Stimulated activated CD8-positive, alpha-beta memory T cell treated with anti-CD3 and anti-CD28 coated beads, Interleukin-12 subunit alpha, Interleukin-12 subunit beta, amount 100 ng/mL, for 4 hours (primary cell): ENCODE measurements around the gene PYDC2.

ENCODE experiments used
- DNase-seq: peaks from one replicate; pipeline ENCODE4 v3.0.0-alpha.2; 2020; ENCODE audit warnings: low read depth

PYDC2 gene

DNA sequence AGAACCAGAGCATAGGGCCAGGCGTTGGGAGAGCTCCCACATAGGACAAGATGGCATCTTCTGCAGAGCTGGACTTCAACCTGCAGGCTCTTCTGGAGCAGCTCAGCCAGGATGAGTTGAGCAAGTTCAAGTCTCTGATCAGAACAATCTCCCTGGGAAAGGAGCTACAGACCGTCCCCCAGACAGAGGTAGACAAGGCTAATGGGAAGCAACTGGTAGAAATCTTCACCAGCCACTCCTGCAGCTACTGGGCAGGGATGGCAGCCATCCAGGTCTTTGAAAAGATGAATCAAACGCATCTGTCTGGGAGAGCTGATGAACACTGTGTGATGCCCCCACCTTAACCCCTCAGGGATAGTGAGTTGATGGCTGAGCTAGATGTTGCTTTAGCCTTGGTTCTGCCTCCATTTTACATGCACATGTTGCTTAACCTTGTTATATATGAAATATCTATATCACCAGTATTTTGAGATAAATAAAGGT is at the start of gene PYDC2:
TSS of gene PYDC2 (plus strand) at position 51 of the 483 bp plus-strand sequence. CDS start at position 51, 0 bp downstream.
- no peak for DNase-seq

DNA sequence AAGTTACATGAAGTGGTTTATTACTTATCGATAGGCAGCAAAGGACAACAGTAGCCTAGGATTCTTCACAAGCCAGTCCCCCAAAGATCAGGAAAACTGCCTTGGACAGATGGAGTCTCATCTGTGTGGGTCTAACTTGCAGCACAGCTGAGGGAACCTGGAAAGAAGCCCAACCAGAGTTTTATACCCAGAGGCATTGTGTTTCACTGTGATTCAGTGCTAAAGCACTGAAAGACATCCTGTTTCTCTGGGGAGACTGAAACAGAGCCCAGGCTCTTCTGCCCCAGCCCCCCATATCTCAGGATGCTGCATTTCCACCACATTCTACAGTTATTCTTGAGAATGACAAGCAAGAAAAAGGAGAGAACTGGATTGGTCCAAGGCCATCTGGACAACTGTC is 48.2 kb upstream of the PYDC2 start:
- DNase-seq = no peak

DNA sequence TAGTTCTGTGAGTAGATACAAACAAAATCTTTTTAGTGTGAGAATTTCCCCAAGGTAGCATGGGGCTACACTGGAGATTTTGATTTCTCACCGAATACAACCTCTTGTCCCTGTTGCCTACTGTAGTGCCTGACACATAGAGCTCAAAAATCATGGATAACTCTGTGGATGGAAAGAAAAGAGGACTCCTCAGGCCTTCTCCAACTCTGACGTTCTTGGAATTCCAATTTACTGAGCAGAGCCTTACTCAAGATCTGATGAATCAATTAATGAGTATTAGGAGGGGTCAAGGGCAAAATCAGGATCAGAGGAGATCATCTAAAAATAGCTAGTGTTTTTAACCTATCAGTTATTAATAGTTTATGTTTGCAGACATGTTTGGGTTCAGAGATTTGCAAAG is 46.7 kb upstream of the PYDC2 start:
- no peak for DNase-seq

DNA sequence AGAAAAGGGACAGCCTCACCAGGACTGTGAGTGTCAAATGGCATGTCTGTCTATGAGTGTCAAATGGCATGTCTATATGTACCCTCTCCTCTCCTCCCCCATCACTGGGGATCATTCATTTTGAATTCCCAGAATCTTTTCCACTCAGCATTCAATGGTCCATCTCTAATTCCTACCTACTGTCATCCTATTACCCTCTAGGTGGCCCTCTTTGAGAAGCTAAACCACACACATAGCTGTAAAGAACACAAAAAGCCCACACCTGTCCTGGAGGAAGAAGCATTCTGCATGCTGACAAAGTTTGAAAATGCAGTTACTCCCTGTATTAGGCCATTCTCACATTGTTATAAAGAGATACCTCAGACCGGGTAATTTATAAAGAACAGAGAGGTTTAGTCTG is 46.2 kb upstream of the PYDC2 start:
- DNase-seq = no peak

DNA sequence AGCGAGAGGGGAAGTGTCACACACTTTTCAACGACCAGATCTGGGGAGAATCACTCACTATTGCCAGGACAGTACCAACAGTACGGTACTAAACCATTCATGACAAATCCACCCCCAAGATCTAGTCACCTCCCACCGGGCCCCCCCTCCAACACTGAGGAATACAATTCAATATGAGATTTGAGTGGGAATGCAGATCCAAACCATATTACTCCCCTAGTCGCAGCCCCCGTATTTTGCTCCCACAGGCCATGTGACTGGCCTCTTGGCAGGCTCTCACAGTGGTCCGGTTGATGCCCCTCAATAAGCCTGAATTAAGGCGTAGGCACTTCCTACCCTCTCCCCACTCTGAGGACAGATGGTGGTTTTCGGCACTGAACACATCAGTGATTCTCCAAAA is 45.4 kb upstream of the PYDC2 start:
- DNase-seq = no peak

DNA sequence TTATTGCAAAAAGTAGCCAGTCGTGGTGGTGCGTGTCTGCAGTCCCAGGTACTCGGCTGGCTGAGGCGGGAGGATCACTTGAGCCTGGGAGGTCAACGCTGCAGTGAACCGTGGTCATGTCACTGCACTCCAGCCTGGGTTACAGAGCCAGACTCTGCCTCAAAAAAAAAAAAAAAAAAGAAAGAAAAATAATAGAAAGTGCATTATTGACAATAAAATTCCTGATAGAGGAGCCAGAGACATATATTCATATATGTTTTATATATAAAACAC is 43.6 kb upstream of the PYDC2 start:
- no peak for DNase-seq

DNA sequence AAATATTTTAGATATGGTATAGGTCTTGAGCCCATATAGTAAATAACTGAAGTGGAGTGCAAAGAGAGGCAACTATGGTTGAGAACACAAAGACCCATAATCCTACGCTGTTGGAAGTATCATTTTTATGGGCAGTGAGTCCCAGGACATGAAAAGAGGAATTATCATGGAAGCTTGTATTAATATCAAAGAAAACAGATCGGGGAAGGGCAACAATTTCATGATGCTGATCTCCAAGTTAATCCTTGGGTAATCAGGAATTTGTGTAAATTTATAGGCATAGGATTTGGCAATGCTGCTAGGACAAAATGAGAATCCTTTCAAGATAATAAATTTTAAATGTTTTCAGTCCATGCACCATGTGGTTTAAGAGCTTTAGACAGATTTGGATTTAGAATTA is 40.2 kb upstream of the PYDC2 start:
- no peak for DNase-seq

DNA sequence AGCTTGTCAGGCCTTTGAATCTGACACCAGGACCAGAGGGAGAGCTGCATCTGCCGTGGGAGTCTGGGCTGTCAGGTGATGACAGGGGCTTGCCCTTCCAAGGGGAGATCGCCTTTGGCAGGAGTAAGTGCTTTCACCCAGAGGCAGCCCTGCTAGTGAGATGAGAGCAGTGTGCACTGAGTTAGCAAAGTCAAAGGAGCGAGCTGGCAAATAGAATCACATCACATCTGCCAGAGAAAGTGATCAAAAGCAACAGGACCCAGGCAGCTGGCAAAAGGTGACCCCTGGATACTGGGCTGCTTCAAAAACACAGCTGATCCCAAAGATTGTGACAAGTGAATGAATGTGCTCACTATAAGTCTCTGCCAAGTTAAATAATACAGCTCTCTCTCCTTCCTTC is 36.1 kb upstream of the PYDC2 start:
- DNase-seq = no peak

DNA sequence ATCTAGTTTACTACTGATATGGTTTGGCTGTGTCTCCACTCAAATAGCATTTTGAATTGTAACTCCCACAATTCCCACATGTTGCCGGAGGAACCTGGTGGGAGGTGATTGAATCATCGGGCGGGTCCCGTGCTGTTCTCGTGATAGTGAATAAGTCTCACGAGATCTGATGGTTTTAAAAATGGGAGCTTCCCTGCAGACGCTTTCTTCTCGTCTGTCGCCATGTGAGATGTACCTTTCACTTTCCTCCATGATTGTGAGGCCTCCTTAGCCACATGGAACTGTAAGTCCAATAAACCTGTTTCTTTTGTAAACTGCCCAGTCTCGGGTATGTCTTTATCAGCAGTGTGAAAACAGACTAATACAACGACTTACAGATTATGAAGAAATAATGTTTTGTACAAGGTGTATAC is 35.6 kb upstream of the PYDC2 start:
- no peak for DNase-seq

DNA sequence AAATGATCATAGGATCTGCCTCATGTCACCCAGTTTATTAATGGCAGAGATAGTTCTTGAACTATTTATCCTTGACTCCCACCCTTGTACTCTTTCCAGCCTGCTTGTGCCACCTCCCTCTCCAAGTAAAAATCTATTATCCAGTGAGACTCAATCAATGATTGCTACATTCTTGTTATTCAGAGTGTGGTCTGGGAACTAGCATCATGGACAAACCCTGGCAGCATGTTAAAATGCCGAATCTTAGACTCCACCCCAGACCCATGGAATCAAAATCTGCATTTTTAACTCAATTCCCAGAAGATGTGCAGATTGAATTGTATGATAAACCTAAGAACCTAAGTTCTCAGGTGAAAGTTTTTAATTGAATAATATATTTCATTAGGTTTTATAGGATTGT is 34.7 kb upstream of the PYDC2 start:
- no peak for DNase-seq

DNA sequence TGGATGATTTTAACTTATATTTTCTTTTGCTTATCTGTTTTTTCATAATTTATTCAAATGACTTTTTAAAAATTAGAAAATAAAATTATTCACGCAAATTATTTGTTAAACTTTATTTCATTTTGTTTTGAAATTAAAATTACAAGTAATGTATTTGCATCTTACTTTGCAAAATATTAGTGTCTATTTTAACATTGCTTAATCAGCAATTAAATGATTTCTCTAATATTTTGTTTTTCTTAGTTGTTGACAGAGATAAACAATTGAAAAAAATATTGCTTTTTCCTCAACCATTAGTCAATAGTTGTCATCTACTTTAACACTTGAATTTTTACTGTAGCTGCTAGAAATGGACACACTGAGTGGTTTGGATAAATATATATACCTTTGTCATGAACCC is 32.8 kb upstream of the PYDC2 start:
- no peak for DNase-seq

DNA sequence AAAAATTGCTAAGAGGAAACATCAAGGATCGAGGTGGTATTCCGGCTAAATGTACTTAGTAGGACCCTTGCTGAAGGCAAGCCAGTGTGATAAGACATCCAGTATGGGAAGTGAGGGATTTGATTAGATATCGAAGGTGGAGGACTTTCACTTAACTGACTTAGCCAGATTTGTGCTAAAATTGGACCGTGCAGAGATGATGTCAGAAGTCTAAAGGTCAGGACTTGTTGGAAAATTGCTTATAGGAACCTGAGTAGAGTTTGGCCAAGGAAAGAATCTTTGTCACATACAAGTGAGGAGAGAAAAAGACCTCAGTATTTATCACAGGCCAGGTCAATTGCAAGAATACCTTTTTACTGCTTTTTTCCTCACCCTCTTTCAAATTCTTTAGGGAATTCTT is 30.9 kb upstream of the PYDC2 start:
- no peak for DNase-seq

DNA sequence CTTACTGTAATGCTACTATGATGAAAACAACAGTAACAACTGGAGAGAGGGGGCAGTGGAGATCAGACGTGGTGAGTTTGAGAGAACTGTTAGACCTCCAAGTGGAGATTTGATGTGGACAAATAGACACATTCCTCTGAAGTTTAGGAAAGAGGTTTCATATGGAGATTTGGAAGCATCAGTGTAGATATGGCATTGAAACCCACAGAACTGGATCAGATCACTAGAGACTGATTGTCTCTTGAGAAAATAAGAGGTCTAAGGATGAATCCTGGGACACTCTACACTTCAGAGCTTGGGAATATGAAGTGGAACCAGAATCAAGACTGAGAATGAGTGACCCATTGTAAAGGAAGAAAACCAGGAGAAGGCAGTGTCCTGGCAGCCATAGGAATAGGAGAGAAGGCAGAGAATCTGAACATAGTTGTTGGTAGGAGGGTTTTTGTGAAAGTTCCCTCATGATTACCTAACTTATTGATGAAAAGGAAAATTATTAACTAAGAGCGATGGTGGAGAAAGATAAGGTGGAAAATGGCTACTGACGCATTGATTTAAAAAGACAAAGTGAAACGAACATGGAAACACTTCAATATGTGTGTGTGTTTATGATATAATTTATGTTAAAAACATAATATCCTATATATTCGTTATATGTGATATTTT is 29.7 kb upstream of the PYDC2 start:
- no peak for DNase-seq

DNA sequence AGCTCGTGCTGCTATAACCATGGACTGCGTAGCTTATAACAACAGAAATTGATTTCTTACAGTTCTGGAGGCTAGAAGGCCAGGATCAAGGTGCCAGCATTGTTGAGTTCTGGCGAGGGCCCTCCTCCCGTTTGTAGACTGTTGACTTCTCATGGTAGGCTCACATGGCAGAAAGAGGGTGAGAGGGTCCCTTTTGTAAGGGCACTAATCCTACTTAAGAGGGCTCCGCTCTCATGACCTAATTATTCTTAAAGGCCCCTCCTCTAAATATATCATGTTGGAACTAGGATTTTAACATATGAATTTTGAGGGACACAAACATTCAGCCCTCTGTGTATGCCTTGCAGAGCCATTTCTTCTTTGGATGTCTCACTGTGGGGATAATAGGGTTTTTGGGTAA is 28.8 kb upstream of the PYDC2 start:
- no peak for DNase-seq

DNA sequence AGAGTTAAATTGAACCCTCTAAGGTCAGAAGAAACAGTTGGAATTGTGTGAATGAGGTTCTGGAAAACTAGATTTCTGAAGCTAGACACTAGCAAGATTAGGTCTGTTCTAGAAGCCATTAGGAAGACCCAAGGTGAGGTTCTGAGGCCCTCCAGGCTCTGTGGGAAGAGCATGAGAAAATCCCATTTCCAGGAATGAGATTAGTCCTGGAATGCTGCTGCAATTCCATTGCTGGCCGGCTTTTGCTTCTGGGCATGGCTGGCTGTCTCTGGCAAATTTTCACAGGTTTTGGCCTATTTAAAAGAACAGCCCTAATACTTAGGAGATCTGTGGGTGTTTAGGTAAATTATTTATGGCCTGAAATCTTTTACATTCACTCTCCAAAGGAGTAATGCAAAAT is 26.9 kb upstream of the PYDC2 start:
- DNase-seq = no peak

DNA sequence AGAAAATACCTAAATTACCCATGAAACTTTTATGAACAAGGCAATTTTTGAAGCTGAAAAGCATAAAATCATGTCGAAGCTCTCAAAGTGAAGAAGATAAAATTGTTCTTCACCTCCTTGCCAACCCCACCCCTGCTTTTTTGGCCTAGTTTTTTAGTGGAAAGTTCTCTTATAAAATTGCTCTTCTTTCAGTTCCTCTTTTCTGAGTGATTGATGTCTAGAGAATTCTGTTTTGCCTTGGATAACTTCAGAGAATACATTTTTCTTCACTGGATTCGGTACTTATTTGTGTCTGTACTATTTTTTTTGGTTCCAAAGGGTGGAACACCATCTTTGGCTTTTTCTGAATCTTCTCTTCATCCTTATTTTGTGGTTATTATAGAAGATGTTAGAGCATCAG is 25.0 kb upstream of the PYDC2 start:
- DNase-seq = no peak

DNA sequence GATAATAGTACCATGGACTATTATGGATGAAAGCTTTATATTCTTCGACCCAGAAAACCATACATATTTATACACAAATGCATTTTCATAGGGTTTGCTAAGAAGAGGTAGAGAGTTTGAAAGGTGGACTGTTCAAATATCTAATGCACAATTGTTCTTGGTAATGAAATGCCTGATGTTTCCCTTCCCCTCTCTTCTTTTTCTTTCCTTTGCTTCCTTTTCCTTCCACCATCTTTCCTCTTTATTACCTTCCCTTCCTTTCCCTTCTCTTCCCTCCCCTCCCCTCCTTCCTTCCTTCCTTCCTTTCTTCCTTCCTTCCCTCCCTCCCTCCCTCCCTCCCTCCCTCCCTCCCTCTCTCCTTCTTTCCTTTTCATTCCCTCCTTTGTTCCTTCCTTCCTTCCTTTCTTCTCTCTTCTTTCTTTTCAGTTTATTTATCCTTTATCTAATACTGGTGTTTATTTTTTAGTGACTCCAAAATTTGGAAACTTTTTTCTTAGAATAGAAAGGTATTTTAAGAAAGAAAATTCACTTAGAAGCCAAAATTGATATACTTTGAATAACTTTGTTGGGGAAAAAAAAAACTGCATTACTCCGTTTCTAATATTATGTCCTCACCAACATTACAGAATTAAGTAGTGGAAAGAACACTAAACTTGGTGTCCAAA is 22.7 kb upstream of the PYDC2 start:
- DNase-seq = no peak

DNA sequence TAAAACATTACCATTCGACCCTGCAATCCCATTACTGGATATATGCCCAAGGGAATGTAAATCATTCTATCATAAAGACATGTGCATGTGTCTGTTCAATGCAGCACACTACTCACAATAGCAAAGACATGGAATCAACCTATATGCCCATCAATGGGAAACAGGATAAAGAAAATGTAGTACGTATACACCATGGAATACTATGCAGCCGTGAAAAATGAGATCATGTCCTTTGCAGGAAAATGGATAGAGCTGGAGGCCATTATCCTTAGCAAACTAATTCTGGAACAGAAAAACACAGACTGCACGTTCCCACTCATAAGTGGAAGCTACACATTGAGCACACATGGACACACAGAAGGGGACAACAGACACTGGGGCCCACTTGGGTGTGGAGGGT is 20.4 kb upstream of the PYDC2 start:
- no peak for DNase-seq

DNA sequence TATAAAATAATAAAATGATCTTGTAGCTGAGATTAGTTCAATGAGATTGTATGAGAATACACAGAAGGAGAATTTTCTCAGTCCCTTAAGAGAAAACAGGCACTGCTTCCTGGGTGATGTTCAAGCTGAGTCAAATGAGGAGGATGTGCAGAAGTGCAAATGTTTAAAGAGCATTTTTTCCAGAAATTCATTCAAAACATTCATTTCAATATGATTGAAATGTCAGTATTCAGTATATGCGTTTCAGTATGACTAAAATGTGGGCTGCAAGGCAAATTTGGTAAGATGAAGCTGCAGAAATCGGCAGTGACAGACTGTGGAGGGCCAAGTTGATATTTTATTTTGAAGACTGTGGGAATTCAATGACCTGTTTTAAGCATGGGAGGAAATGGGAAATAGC is 19.3 kb upstream of the PYDC2 start:
- DNase-seq = no peak

DNA sequence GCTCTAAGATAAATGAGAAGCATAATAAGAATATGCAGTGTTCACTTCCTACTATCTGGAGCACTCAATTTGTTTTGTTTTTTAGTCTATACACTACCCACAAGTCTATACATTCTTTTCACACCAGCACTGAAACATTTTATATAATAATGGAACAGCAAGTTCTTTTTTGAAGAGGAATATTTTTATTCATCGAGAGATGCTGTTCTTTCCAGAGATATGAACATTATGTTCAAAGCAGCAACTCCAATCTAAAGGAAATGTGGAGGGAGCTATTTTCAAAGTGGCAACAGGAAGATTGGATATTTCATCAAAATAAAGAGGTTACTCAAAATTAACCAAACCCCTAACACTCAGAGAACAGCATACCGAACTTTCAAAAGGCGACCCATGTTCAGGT is 16.4 kb upstream of the PYDC2 start:
- no peak for DNase-seq

DNA sequence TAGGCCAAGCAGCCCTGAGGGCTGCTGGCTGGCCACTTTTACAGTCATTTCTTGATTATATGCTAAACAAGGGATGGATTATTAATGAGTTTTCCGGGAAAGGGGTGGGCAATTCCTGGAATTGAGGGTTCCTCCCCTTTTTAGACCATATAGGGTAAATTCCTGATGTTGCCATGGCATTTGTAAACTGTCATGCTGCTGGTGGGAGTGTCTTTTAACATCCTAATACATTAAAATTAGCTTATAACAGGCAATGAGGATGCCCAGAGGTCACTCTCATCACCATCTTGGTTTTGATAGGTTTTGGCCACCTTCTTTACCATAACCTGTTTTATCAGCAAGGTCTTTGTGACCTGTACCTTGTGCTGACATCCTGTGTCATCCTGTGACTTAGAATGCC is 11.7 kb upstream of the PYDC2 start:
- no peak for DNase-seq

DNA sequence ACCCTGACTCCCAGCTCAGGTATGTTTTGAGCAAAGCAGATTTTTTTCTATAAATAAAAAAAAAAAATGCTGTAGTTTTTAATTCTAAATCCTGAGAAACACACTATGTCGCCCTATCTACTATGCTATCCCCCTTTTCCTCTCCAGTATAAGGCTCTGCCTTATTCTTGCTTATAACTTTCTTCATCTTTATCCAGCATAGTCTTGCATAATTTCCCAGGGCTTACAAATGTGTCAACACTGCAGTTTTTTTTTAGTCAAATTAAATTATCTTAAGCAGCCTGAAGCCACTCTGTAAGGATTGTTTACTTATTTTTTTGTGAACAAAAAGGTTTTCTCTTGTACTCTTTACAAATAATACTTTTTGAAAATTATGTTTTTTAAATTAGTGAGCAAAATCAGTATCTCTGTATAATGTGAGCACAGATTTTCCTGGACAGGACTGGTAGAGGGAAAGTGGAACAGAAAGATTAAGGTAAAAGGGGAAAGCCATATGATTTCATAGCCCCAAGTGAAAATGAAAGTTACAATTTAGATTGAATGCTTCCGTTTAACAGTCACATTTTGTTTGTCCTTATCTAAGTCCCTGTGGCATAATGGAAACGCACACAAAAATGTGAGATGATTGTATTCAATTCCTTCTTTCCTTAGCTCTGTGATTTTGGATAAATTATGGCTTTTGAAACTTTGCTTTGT is 5.6 kb upstream of the PYDC2 start:
- DNase-seq = no peak

DNA sequence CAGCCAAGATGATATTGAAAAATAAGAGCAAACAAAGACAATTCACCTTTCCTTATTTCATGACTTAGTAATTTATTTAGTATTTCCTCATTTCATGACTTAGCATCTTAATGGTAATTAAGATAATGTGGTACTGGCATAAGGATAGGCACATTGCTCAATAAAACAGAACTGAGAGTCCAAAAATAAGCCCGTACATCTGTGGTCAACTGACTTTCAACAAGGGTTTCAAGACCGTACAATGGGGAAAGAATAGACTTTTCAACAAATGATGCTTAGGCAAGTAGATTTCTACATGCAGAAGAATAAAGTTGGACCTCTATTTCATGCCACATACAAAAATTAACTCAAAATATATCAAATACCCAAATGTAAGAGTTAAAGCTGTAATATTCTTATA is 603 bp upstream of the PYDC2 start:
- no peak for DNase-seq

DNA sequence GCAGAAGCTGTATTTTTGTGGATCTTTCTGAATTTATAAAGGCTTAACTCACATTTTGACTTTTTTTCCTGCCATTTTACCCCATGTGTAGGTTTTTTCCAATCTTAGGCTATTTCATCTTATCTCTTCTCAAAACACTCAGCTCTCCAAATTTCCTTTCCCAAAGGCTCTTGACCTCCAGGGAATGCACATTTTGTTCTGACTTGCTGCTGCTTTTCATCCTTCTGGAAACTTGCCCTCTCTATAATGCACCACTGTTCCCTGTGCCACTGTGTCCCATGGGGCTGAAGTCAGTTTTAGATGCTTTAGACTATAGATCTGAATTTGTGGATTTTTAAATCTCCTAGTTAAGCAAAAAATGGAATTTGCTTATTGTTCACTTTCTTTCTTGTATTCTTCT is 9.1 kb downstream of the PYDC2 start:
- DNase-seq = no peak
